ENCODE results near the gene NHERF1. TPM values are rescaled to one million over a fixed set of nuclear protein-coding genes. Genes with fewer than 3 reads are reported as not detected.

NHERF1 gene
- polyA plus RNA-seq, 4 donors = 153 to 188 (median 177) TPM

DNA sequence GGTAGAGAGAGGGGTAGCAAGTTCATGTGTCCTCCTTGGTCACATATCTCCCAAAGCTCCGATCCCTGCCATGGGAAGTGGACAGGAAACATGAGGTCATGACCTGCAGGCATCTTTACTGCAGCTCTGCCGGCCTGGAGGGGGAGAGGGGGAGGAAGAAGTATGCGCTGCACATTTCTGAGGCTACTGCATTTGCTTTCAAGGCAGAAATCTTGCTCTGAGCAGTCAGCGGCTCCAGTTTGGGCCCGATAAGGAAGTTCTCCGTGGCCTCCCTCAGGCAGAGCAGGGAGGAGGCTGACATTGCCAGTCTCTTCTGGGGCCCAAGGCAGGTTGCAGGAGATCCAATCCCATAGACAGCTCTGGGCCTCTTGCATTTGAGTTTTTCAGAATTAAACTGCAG, 1.5 kb upstream of the NHERF1 start:
- no peak for DNase-seq (ENCODE audit: low read depth in 4 of 4, low spot score in 2 of 4)

DNA sequence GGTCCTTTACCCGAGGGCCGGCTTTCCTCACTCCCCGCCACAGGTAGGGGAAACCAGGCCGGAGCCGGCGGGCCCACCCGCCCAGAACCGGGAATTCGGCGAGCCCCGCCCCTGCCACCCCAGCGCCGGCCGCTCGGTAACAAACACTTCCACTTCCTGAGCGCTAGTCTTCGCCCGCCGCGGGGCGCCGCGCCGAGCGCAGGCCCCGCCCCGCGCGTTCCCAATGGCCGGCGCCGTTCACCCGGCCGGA, 224 bp upstream of the NHERF1 start:
- no peak for DNase-seq (ENCODE audit: low read depth in 4 of 4, low spot score in 2 of 4)

- no peak for DNase-seq (ENCODE audit: low read depth in 4 of 4, low spot score in 2 of 4)
Measured at GRCh38 chr17:74749279-74750038, 1.0 kb downstream of the NHERF1 start.

DNA sequence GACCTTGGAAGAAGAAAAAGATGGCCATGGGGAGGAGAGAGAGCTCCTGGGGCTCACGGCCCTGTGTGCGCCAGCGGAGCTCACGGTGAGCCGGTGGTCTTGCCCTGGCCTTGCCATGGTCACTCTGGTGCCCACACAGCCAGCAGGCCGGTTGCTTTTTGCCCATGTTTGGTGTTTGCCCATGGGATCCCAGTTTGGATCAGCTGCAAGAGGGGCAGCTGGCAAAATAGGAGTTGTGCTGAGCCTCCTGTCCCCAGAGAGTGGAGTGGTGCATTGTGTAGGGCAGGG, 1.6 kb downstream of the NHERF1 start:
- no peak for DNase-seq (ENCODE audit: low read depth in 4 of 4, low spot score in 2 of 4)

- no peak for DNase-seq (ENCODE audit: low read depth in 4 of 4, low spot score in 2 of 4)
Measured at GRCh38 chr17:74750327-74751069, 2.1 kb downstream of the NHERF1 start.

GRCh38 chr17:74752415-74752814, 4.0 kb downstream of the NHERF1 start:
- DNase-seq (ENCODE audit: low read depth in 4 of 4, low spot score in 2 of 4) = no peak

- no peak for DNase-seq (ENCODE audit: low read depth in 4 of 4, low spot score in 2 of 4)
Measured at GRCh38 chr17:74752822-74753401, 4.5 kb downstream of the NHERF1 start.

GRCh38 chr17:74754832-74755231, 6.4 kb downstream of the NHERF1 start:
- DNase-seq (ENCODE audit: low read depth in 4 of 4, low spot score in 2 of 4) = no peak

DNA sequence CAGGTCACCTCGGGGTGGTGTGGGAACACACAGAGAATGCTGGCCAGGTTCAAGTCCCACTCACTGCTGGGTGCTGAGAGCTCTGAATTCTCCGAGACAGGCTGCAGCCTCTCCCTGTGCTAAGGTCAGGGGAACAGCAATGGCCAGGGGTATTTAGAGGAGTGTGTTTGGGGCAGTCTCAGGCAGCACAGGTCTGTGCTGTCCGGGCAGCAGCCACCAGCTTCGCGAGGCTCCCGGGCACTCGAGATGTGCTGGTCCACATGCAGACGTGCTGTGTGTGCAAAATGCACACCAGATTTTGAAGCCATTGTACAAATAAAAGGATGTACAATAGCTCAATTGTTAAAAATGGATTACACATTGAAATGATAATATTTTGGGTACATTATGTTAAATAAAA, 7.1 kb downstream of the NHERF1 start:
- no peak for DNase-seq (ENCODE audit: low read depth in 4 of 4, low spot score in 2 of 4)

- no peak for DNase-seq (ENCODE audit: low read depth in 4 of 4, low spot score in 2 of 4)
Measured at GRCh38 chr17:74756891-74757290, 8.5 kb downstream of the NHERF1 start.

GRCh38 chr17:74757502-74757901, 9.1 kb downstream of the NHERF1 start:
- DNase-seq (ENCODE audit: low read depth in 4 of 4, low spot score in 2 of 4) = no peak

DNA sequence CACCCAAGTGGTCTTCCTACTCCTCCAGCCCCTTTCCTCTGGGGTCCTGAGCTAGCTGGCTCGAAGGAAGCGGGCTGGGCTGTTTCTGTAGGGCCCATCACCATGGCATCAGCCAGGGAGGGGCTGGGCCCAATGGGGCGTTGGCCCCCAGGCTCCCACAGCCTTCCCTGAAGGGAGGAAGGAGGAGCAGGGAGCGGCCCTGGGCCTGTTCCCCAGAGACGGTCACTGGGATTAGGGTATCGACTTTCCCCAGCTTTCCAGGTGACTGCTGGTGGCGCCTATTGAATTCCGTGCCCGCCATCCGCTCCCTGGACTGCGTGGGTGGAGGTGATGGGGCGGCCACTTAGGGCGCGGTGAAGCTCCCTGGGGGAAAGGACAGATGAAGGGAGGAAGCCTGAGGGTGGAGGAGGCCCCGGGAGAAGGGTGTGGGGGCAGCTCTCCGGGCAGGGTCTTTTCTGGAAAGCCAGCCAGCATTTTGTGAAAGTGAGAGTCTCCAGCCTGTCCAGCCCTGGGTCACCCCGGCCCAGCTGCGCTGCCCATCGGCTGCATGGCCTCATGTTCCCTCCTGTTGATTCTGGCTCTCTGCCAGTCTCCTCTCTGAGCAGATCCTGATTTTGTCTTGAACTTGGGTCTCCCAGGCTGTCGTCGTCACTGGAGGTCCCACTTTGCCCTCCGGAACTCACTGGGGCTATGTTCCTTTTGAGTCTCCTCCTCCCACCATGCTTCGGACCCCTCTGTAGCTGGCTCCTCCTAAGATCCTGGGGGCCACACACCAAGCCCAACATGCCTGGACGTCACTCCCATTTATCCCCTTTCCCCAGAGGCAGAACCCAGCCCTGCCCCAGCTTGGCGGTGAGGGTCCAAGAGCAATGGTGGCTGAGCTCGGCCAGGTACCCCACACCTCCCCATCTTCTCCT, 9.8 kb downstream of the NHERF1 start:
- no peak for DNase-seq (ENCODE audit: low read depth in 4 of 4, low spot score in 2 of 4)

DNA sequence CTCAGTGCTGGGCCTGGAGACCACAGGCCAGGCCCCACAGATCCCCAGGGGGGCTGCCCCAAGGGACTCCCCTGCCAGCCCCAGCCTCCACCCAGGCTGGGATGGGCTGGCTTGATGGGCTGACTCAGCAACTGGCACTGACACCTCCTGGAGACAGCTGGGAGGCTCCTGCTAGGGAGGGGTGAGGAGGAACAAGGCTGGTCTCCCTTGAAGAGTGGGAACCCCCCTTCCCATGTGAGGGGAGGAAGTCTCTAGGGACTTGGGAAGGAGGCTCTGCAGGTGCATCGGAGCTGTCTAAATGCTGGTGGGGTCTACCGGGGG, 10.4 kb downstream of the NHERF1 start:
- no peak for DNase-seq (ENCODE audit: low read depth in 4 of 4, low spot score in 2 of 4)

- DNase-seq (ENCODE audit: low read depth in 4 of 4, low spot score in 2 of 4) = no peak
Measured at GRCh38 chr17:74759243-74759801, 10.9 kb downstream of the NHERF1 start.

DNA sequence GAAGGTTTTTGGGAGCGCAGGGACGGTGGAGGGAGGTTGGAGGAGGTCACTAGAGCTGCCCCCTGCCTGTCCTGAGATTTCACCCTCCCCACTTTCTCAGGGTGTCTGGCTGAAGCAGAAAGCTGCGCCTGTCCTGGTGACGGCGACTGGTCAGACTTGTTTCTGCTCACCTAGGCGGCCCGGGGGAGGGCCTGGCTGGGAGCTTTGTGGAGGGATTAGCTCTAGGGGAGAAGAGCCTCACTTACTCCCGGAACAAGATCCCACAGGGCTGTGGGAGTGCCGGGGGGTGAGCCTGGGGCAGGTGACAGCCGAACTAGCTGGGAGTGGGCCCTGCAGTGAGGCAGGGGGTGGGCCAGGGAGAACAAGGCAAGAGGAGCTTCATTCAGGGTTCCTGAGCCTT, 11.5 kb downstream of the NHERF1 start:
- no peak for DNase-seq (ENCODE audit: low read depth in 4 of 4, low spot score in 2 of 4)

GRCh38 chr17:74760404-74761105, 12.1 kb downstream of the NHERF1 start:
- DNase-seq (ENCODE audit: low read depth in 4 of 4, low spot score in 2 of 4) = no peak

- DNase-seq (ENCODE audit: low read depth in 4 of 4, low spot score in 2 of 4) = no peak
Measured at GRCh38 chr17:74761419-74761818, 13.0 kb downstream of the NHERF1 start.

DNA sequence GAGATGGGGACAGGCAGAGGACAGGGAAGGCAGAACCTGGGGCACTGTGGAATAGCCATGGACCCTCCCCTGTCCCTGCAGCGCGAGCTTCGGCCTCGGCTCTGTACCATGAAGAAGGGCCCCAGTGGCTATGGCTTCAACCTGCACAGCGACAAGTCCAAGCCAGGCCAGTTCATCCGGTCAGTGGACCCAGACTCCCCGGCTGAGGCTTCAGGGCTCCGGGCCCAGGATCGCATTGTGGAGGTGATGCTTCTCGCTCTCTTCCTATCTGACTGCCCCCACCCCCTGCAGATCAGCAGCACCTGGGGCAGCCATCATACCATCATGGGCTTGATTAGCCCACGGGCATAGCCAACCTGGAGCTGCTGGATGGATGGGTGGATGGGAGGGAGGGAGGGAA, 13.5 kb downstream of the NHERF1 start:
- no peak for DNase-seq (ENCODE audit: low read depth in 4 of 4, low spot score in 2 of 4)

DNA sequence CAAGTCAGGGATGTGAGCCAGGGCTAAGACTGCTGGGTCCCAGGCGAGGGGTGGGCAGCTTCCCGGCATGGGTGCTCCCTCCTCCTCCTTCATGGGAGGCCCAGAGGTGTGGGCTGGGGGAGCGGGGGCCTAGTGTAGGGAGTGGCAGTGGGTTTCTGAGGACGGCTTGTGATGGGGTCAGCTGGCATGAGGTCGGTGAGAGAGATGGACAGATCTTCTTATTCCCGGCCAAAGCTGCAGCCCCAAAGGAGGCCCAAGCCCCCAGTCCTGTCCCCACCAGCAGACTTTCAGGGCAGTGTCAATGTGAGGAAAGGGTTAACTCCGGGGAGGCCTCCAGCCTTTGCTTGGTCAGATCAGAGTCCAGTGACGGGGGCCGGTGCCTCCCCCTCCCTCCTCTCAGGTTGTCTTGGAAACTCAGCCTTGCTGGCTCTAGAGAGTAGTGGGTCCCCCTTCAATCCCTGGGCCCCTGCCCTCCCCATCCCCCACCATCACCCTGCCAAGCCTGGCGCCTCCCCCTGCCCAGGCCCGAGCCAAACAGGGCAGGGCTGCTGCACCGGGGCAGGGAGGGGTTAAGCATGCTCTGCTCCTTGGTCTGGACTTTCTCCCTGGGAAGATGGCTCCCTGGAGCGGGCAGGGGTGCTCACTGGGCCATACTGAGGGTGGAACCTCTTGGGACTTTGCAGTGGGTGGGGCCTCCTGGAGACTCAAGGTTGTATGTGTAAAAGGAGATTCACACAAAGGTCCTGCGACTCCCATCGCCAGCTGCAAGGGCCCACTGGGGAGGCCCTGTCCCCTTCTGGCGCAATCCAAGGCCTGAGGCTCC, 15.3 kb downstream of the NHERF1 start:
- peak in 1 of 4 donors; percentile 75 for DNase-seq (ENCODE audit: low read depth in 4 of 4, low spot score in 2 of 4)

Measured in left renal cortex interstitium (tissue), 4 donors.